PFSK-1 (cell line): ENCODE results near the gene FETUB.

Experiments used
- FOXP2 ChIP-seq: optimal IDR thresholded peaks from 2 replicates; pipeline ENCODE3; 2011; ENCODE audit warnings: borderline replicate concordance, control low read depth, inconsistent platforms; ENCODE audit not compliant: insufficient read depth; ENCODE audit errors: extremely low read length, extremely low read depth
- POLR2AphosphoS5 ChIP-seq: IDR thresholded peaks from 2 replicates; pipeline ENCODE4 v1.6.1; 2012; ENCODE audit warnings: low read depth, mild to moderate bottlenecking, control low read depth, low read length, moderate library complexity
- SIN3A ChIP-seq: IDR thresholded peaks from 2 replicates; pipeline ENCODE4 v1.6.1; 2012; ENCODE audit warnings: mild to moderate bottlenecking, low read length, moderate library complexity, borderline replicate concordance; ENCODE audit not compliant: insufficient read depth
- TAF1 ChIP-seq: IDR thresholded peaks from 2 replicates; pipeline ENCODE4 v1.6.1; 2012; ENCODE audit warnings: low read length, control low read depth, borderline replicate concordance; ENCODE audit not compliant: insufficient read depth
- TF ChIP-seq, protein P1 (sequence below), 2 experiments: IDR thresholded peaks; 2 replicates each; pipeline versions ENCODE4 v1.6.1 to v1.8.0; 2011 to 2012; ENCODE audit warnings: low read depth in 2 of 2, low read length in 2 of 2, control low read depth in 1 of 2, inconsistent platforms in 1 of 2, mild to moderate bottlenecking in 1 of 2, moderate library complexity in 1 of 2; ENCODE audit not compliant: insufficient read depth in 1 of 2

The FETUB gene

DNA sequence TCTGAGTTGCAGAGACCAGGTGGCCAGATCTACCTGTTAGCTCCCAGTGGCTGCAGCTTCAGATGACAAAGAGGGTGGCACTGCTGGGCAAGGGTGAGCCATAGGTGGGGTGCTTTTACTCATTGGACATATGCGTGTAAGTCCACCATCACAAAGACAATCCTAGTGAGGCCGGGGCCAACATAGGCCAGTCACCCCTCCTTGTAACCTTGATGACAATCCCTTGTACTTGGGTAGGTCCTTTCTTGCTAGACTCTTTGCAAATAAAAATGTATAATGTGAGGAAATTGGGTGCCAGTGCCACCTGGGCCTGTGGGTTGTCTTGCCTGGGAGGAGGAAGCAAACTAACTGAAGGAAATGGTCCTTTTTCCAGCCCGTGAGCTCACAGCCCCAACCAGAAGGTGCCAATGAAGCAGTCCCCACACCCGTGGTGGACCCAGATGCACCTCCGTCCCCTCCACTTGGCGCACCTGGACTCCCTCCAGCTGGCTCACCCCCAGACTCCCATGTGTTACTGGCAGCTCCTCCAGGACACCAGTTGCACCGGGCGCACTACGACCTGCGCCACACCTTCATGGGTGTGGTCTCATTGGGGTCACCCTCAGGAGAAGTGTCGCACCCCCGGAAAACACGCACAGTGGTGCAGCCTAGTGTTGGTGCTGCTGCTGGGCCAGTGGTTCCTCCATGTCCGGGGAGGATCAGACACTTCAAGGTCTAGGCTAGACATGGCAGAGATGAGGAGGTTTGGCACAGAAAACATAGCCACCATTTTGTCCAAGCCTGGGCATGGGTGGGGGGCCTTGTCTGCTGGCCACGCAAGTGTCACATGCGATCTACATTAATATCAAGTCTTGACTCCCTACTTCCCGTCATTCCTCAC, 19.7 kb upstream of the FETUB start:
- TF ChIP-seq FOXP2 = no peak
- no peak for TF ChIP-seq POLR2AphosphoS5
- TF ChIP-seq, protein P1, sequence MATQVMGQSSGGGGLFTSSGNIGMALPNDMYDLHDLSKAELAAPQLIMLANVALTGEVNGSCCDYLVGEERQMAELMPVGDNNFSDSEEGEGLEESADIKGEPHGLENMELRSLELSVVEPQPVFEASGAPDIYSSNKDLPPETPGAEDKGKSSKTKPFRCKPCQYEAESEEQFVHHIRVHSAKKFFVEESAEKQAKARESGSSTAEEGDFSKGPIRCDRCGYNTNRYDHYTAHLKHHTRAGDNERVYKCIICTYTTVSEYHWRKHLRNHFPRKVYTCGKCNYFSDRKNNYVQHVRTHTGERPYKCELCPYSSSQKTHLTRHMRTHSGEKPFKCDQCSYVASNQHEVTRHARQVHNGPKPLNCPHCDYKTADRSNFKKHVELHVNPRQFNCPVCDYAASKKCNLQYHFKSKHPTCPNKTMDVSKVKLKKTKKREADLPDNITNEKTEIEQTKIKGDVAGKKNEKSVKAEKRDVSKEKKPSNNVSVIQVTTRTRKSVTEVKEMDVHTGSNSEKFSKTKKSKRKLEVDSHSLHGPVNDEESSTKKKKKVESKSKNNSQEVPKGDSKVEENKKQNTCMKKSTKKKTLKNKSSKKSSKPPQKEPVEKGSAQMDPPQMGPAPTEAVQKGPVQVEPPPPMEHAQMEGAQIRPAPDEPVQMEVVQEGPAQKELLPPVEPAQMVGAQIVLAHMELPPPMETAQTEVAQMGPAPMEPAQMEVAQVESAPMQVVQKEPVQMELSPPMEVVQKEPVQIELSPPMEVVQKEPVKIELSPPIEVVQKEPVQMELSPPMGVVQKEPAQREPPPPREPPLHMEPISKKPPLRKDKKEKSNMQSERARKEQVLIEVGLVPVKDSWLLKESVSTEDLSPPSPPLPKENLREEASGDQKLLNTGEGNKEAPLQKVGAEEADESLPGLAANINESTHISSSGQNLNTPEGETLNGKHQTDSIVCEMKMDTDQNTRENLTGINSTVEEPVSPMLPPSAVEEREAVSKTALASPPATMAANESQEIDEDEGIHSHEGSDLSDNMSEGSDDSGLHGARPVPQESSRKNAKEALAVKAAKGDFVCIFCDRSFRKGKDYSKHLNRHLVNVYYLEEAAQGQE (IDR thresholded peaks at IDR 0.05; ENCODE audit: insufficient read depth in 1 of 2, low read depth in 2 of 2, low read length in 2 of 2) = no peak
- no peak for TF ChIP-seq SIN3A

DNA sequence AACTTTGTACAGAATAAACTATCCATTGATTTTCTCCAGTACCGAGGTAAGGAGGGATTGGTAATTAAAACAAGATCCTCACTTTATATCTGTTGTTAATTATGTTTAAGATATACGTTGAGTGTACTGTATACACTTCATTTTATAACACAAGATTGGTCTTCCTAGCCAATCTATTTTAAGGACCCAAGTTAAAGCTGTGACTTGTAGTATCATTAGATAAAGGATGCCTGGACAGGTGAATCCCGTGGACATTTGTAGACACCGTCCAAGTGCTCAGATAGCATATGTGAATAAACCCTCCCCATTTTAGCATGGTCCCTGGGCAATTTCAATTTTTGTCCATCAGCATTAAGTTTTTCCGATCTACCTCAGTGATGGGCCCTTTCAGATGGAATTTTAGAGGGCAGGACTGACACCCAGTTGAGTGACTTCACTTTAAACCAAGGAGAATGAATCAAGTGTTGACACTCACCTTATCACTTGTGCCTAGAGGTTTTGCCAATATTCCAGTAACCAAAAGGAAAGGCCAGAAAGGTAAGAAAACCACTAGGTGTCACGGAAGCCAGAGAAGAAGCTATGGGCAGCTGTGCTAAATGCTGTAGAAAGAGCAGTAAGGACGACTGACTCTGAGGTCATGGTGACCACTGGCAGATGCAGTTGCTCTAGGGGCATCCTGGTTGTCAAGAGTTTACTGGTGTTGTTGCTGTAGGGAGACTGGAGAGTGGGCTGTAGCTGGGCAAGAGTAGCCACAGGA, 18.1 kb upstream of the FETUB start:
- TF ChIP-seq, protein P1 (IDR thresholded peaks at IDR 0.05; ENCODE audit: insufficient read depth in 1 of 2, low read depth in 2 of 2, low read length in 2 of 2) = no peak
- TF ChIP-seq POLR2AphosphoS5 (no peak), TAF1 (no peak), FOXP2 (no peak), SIN3A (no peak)

DNA sequence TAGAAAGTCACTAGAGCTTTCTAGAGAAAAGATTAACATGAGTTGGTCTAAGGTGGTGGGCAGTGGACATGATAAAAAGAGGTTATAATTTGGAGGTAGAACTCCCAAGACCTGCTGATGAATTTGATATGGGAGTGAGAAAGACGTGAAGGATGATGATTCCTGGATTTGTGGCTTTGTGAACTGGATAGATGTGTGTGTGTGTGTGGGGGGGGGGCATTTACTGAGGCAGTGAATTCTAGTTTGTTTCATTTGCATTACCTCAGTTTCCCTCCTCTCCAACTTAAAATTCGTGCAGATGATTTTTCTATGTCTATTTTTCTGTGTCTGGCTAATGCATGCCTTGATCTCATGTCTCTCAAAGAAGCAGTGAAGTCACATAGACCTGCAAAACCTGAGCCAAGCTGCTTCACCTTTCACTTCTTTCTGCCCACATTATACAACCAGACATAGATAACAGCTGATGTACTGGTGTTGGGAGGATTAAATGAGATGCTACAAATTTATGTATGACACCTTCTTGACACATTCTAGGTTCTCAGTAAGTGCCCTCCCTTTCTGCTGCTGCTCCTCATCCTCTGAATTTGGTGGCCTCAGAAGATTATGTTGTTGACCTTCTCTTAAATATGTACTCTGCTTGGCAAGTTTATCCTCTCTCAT, 17.4 kb upstream of the FETUB start:
- TF ChIP-seq POLR2AphosphoS5 (no peak), FOXP2 (no peak), SIN3A (no peak), TAF1 (no peak)
- TF ChIP-seq, protein P1 (IDR thresholded peaks at IDR 0.05; ENCODE audit: insufficient read depth in 1 of 2, low read depth in 2 of 2, low read length in 2 of 2) = no peak

DNA sequence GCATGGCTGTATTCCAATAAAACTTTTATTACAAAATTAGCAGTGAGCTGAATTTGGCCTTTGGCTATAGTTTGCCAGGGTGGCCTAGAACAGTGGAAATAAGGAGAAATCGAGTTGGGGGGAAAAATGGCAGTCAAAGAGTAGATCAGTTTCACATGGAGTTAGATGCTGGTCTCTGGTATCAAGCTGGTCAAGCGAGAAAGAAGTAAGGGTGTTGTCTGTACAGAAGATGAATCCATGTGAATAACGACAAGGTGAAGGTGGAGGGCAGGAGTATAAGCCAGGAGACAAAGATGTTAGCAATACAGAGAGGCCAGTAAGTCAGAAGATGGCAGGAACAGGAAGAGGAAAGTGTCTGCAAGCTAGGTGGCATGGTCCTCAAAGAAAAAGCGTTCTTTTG, 15.6 kb upstream of the FETUB start:
- TF ChIP-seq POLR2AphosphoS5 = no peak
- TF ChIP-seq SIN3A = no peak
- no peak for TF ChIP-seq TAF1
- TF ChIP-seq, protein P1 (IDR thresholded peaks at IDR 0.05; ENCODE audit: insufficient read depth in 1 of 2, low read depth in 2 of 2, low read length in 2 of 2) = no peak
- TF ChIP-seq FOXP2 = no peak
